Fibroblast of villous mesenchyme (primary cell): ENCODE results near the gene LINGO1. TPM values are rescaled to one million over a fixed set of nuclear protein-coding genes. Genes with fewer than 3 reads are reported as not detected.

Experiments
- DNase-seq: peaks from one replicate; pipeline ENCODE4 v3.0.0-alpha.2; 2010; ENCODE audit warnings: low read depth
- H3K4me3 ChIP-seq: 2 replicates; pipeline ENCODE4 v1.5.1; 2011; ENCODE audit warnings: low read depth, mild to moderate bottlenecking, low read length
- CTCF ChIP-seq: IDR thresholded peaks from 2 replicates; pipeline ENCODE4 v1.5.1; 2012; ENCODE audit warnings: low read depth, mild to moderate bottlenecking, low read length; ENCODE audit not compliant: insufficient read depth
- total RNA-seq: library from RNA; depleted of rRNA; stranded (reverse); fragments of >200 nt; gene quantifications from 2 replicates; pipeline ENCODE4 v1.2.3, GENCODE V29; 2012

The LINGO1 gene
- total RNA-seq, 1 donor, result not detected

DNA sequence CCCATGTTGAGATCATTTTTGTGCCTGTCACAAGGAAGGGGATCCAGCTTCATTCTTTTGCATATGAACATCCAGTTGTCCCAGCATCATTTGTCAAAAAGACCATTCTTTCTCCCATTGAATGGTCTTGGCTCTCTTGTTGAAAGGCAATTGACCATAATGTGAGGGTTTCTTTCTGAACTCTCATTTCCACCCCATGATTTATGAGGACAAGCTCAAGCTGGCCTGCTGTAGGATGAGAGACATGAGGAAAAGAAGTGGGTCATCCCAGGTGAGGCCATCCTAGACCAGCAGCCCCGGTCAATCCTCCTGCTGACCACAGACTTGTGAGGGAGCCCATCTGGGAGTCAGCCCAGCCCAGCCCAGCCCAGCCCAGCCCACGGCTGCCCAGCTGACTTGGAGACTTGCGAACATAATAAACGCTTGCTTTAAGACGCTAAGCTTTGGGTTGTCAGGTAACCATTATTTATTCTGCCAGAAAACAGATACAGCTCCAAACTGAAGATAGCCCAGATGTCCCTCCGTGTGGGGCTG is 69.0 kb downstream of the LINGO1 start:
- no peak for DNase-seq
- no peak overlapping the region for H3K4me3 ChIP-seq
- no peak for TF ChIP-seq CTCF

Other genes starting within 250 kb of the LINGO1 start
- gene PEAK1, start 212.8 kb downstream of the LINGO1 start, total RNA-seq, result 68.0 and 77.3 TPM in 2 replicates
- gene HMG20A, start 212.0 kb downstream of the LINGO1 start, total RNA-seq, result 30.9 and 36.7 TPM in 2 replicates